HEK293T (cell line): ENCODE data around the gene FBXW8.

Source experiments
- CTCF ChIA-PET: fragments of 350-600 bp; formaldehyde crosslinking; extraction: SDS; loops from one replicate; lab custom pipeline; 2021; ENCODE audit warnings: antibody characterized with exemption, inconsistent platforms; lab: Yijun Ruan, JAX
- POLR2A ChIA-PET: fragments of 350-600 bp; formaldehyde crosslinking; extraction: SDS; loops from one replicate; lab custom pipeline; 2020; ENCODE audit warnings: antibody characterized with exemption, inconsistent platforms; lab: Yijun Ruan, JAX
- DNase-seq: peaks from one replicate; pipeline ENCODE4 v3.0.0; 2012; ENCODE audit warnings: mixed read lengths; ENCODE audit errors: extremely low spot score
- ARNT ChIP-seq: fragments of 450-650 bp; IDR thresholded peaks from 2 replicates; pipeline ENCODE4 v1.6.1; 2017; ENCODE audit warnings: mild to moderate bottlenecking
- BHLHE40 ChIP-seq: fragments of 450-650 bp; IDR thresholded peaks from 2 replicates; pipeline ENCODE4 v1.6.1; 2016; ENCODE audit warnings: mild to moderate bottlenecking, moderate library complexity, borderline replicate concordance
- CTBP1 ChIP-seq: fragments of 450-650 bp; IDR thresholded peaks from 2 replicates; pipeline ENCODE4 v1.6.1; 2016; ENCODE audit warnings: borderline replicate concordance
- ELF4 ChIP-seq: fragments of 450-650 bp; IDR thresholded peaks from 2 replicates; pipeline ENCODE4 v1.6.1; 2017; ENCODE audit warnings: antibody characterized with exemption
- FOXA1 ChIP-seq: fragments of 450-650 bp; IDR thresholded peaks from 2 replicates; pipeline ENCODE4 v1.6.1; 2016; ENCODE audit warnings: mild to moderate bottlenecking
- FOXK2 ChIP-seq: fragments of 450-650 bp; IDR thresholded peaks from 2 replicates; pipeline ENCODE4 v1.6.1; 2016; ENCODE audit warnings: mild to moderate bottlenecking
- FOXM1 ChIP-seq: fragments of 450-650 bp; IDR thresholded peaks from 2 replicates; pipeline ENCODE4 v1.6.1; 2017; ENCODE audit warnings: mild to moderate bottlenecking, borderline replicate concordance
- HDGF ChIP-seq: fragments of 450-650 bp; IDR thresholded peaks from 2 replicates; pipeline ENCODE4 v1.6.1; 2017; ENCODE audit warnings: antibody characterized with exemption, borderline replicate concordance
- L3MBTL2 ChIP-seq: fragments of 450-650 bp; conservative IDR thresholded peaks from 2 replicates; pipeline ENCODE4 v1.6.1; 2016; ENCODE audit warnings: mild to moderate bottlenecking
- LEF1 ChIP-seq: fragments of 450-650 bp; IDR thresholded peaks from 2 replicates; pipeline ENCODE4 v1.6.1; 2017; ENCODE audit warnings: mild to moderate bottlenecking, borderline replicate concordance
- NFRKB ChIP-seq: fragments of 450-650 bp; IDR thresholded peaks from 2 replicates; pipeline ENCODE4 v1.6.1; 2016; ENCODE audit warnings: mild to moderate bottlenecking, moderate library complexity
- PKNOX1 ChIP-seq: fragments of 450-650 bp; IDR thresholded peaks from 2 replicates; pipeline ENCODE4 v1.6.1; 2016
- SP1 ChIP-seq: fragments of 450-650 bp; IDR thresholded peaks from 2 replicates; pipeline ENCODE4 v1.6.1; 2017
- SUZ12 ChIP-seq: fragments of 450-650 bp; IDR thresholded peaks from 2 replicates; pipeline ENCODE4 v1.6.1; 2016; ENCODE audit warnings: mild to moderate bottlenecking
- TARDBP ChIP-seq: fragments of 450-650 bp; IDR thresholded peaks from 2 replicates; pipeline ENCODE4 v1.6.1; 2016
- ZNF384 ChIP-seq: fragments of 450-650 bp; IDR thresholded peaks from 2 replicates; pipeline ENCODE4 v1.6.1; 2016

Gene FBXW8

GRCh38 chr12:116926283-116927243 is 15.8 kb downstream of the FBXW8 start:
- CTCF ChIA-PET = interaction anchor here (0.8 kb wide), 1 partner anchor 989 kb away, joined by 3 read pairs; no protein-coding TSS in a partner anchor
- TF ChIP-seq PKNOX1 = no peak
- no peak for TF ChIP-seq LEF1
- TF ChIP-seq HDGF = no peak
- TF ChIP-seq SP1 = no peak
- TF ChIP-seq BHLHE40 = no peak
- no peak for TF ChIP-seq ZNF384
- no peak for TF ChIP-seq FOXA1
- no peak for TF ChIP-seq CTBP1
- no peak for TF ChIP-seq ARNT
- no peak for TF ChIP-seq FOXM1
- no peak for TF ChIP-seq NFRKB
- no peak for TF ChIP-seq SUZ12
- TF ChIP-seq TARDBP = no peak
- no peak for TF ChIP-seq FOXK2
- no peak for TF ChIP-seq ELF4
- no peak for DNase-seq
- POLR2A ChIA-PET = no interaction called here

- no peak for DNase-seq
- ChIA-PET POLR2A (no interaction called here), CTCF (interaction anchor here (0.8 kb wide), 1 partner anchor 990 kb away, joined by 3 read pairs; no protein-coding TSS in a partner anchor)
- TF ChIP-seq ARNT (no peak), FOXA1 (no peak), BHLHE40 (no peak), NFRKB (no peak), ZNF384 (no peak), L3MBTL2 (no peak)
These were observed 16.6 kb downstream of the FBXW8 start for GRCh38 chr12:116927244-116927940.

GRCh38 chr12:116928504-116928903 is 17.8 kb downstream of the FBXW8 start:
- TF ChIP-seq PKNOX1 (no peak), FOXA1 (no peak), SP1 (no peak), L3MBTL2 (no peak), LEF1 (no peak), HDGF (no peak), ELF4 (no peak), ZNF384 (no peak), FOXK2 (no peak), CTBP1 (no peak), SUZ12 (no peak), NFRKB (no peak), TARDBP (no peak), BHLHE40 (no peak), FOXM1 (no peak), ARNT (no peak)
- ChIA-PET CTCF (no interaction called here), POLR2A (no interaction called here)

GRCh38 chr12:116929885-116930284 is 19.1 kb downstream of the FBXW8 start:
- DNase-seq = no peak
- no peak for TF ChIP-seq FOXK2
- TF ChIP-seq SUZ12 = no peak
- no peak for TF ChIP-seq ARNT
- no peak for TF ChIP-seq CTBP1
- no peak for TF ChIP-seq ZNF384
- TF ChIP-seq NFRKB = no peak
- TF ChIP-seq LEF1 = no peak
- TF ChIP-seq FOXM1 = no peak
- TF ChIP-seq BHLHE40 = no peak
- TF ChIP-seq L3MBTL2 = no peak
- no peak for TF ChIP-seq ELF4
- TF ChIP-seq SP1 = no peak
- CTCF ChIA-PET = no interaction called here
- POLR2A ChIA-PET = no interaction called here

More at GRCh38 chr12:116928504-116928903, 17.8 kb downstream of the FBXW8 start:
- no peak for DNase-seq

GRCh38 chr12:116931665-116932064 is 20.9 kb downstream of the FBXW8 start:
- ChIA-PET CTCF (no interaction called here), POLR2A (no interaction called here)
- TF ChIP-seq ELF4 = no peak
- no peak for TF ChIP-seq HDGF
- no peak for TF ChIP-seq FOXM1
- TF ChIP-seq ZNF384 = no peak
- no peak for TF ChIP-seq FOXA1
- no peak for TF ChIP-seq L3MBTL2
- TF ChIP-seq LEF1 = no peak
- no peak for TF ChIP-seq CTBP1
- TF ChIP-seq PKNOX1 = no peak
- no peak for TF ChIP-seq SP1
- TF ChIP-seq NFRKB = no peak
- no peak for TF ChIP-seq TARDBP
- TF ChIP-seq SUZ12 = no peak
- TF ChIP-seq FOXK2 = no peak
- TF ChIP-seq BHLHE40 = no peak
- no peak for TF ChIP-seq ARNT
- DNase-seq = no peak
